GM12892 (cell line): ENCODE data around the gene ZNF692.

Experiments used
- POLR2A ChIP-seq: IDR thresholded peaks from 2 replicates; pipeline ENCODE4 v1.6.1; 2011; ENCODE audit warnings: low read depth, low read length, control low read depth
- TAF1 ChIP-seq: IDR thresholded peaks from 2 replicates; pipeline ENCODE4 v1.6.1; 2011; ENCODE audit warnings: low read depth, mild to moderate bottlenecking, control low read depth, low read length, borderline replicate concordance

GRCh38 chr1:248850536-248851251 lies 8.2 kb downstream of the ZNF692 start:
- TF ChIP-seq POLR2A (no peak), TAF1 (no peak)
